HG03064 (cell line): Measurements from ENCODE around the gene BCAS3.
"Not testable (repeated sequence)": the region's sequence is repeated elsewhere in the genome, so short reads cannot be mapped to it uniquely, and the experiment has no call there.

Experiments
- ATAC-seq: cut with Tn5 transposase; IDR thresholded peaks from one replicate; pipeline ENCODE4 v1.9.1; 2021; ENCODE audit warnings: low read depth; ENCODE audit not compliant: unreplicated experiment

Gene BCAS3

DNA sequence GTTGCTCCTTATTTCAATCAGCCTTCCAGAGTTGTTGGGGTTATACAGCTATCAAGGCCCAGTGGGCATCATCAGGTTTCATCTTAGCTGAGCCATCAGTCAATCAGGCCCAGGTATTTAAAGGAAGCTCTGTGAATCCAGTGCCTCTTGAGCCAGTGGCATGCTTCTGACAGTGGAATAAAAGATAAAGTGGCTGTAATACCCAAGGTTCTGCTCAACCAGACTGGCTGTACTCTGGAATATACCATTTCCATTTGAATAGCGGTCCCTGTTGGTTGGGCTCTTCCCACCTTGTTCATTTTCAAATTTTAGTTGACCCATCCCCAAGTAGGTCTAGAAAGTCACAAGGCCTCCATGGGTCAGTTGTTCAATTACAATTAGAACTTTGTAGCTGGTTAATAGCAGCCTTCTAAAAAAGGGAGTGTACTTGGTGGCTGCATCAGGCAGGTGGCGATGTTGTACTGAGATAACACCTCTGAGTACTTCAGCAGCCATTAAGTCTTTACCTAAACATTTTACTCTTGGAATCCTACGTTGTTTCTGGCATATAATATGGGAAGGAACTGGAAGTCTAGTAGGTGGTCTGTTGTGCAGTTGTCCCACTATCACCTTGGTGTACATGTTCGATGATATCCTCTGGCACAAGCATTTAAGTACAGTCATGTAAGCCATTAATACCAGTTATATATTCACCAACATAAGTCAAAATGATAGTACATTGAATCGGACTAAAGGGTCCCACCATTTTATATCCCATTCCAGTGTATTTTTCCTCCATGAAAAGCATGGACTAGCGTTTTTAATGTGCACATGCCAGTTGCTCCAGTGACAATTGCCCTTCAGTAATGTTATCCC is 294.1 kb downstream of the BCAS3 start:
- no peak for ATAC-seq

DNA sequence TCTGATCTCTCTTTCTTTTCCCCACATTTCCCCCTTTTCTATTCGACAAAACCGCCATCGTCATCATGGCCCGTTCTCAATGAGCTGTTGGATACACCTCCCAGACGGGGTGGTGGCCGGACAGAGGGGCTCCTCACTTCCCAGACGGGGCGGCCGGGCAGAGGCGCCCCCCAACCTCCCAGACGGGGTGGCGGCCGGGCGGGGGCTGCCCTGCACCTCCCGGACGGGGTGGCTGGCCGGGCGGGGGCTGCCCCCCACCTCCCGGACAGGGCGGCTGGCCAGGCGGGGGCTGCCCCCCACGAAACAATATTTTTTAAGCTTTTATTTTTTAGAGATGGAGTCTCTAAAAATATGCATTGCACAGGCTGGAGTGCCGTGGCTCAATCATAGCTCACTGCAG is 299.2 kb downstream of the BCAS3 start:
- not testable (repeated sequence) for ATAC-seq

DNA sequence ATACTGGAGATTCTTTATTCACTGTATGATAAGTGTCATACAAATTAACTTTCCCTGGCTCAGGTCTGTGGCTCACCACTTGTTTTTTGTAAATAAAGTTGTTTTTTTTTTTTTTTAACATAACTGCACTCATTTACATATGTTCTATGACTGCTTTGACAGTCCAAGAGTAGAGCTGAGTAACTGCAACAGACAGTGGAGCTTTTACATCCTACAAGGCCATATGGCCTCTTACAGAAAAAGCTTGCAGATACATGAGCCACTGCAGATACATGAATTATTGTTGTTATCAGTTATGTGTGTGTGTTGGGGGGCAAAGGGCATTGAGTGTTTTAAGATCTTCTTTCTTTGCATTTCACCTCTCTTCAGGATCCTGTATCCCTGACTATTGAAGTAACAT is 311.7 kb downstream of the BCAS3 start:
- ATAC-seq: no peak

DNA sequence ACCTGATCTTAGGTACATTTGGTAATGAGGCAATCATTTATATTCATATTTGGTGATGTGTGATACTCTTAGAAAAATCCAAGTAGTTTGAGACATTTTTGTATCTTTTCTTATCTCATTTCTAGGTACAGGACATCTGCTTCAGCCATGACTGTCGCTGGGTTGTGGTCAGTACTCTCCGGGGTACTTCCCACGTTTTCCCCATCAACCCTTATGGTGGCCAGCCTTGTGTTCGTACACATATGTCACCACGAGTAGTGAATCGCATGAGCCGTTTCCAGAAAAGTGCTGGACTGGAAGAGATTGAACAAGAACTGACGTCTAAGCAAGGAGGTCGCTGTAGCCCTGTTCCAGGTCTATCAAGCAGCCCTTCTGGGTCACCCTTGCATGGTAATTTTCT is 312.2 kb downstream of the BCAS3 start:
- ATAC-seq: no peak

DNA sequence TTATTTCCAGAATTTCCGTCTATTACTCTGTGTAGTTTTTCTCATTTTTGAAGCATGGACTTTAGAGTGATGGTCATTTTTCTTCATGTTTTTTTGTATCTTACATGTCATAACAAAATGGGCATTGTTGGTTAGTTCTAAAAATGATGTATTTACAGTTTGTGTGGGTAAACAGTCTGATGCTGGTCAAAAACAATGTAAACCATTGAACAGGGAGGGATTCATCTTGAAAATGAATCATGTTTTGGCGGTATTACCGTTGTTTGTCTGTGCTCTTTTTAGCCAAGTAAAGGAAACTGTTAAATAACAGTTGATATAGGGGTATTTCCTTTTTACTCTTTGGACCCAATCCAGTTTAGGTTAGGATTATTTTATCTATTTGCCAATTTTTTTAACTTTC is 315.8 kb downstream of the BCAS3 start:
- ATAC-seq: no peak

DNA sequence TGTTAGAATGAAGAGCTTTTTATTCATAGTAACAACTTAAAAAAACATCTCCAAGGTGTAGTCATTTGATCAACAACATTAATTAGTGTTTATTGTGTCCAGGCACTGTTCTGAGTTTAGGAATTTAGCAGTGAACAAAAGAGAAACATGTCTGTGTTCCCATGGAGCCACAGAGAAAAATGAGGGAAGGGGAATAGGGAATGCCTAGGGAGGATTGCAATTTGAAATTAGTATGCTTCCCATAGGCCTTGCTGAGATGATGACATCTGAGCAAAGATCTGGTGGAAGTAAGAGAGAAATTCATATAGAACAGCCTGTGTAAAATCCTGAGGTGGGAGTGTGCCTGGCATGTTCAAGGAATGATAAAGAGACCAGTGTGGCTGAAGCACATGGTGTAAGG is 318.0 kb downstream of the BCAS3 start:
- ATAC-seq: no peak

DNA sequence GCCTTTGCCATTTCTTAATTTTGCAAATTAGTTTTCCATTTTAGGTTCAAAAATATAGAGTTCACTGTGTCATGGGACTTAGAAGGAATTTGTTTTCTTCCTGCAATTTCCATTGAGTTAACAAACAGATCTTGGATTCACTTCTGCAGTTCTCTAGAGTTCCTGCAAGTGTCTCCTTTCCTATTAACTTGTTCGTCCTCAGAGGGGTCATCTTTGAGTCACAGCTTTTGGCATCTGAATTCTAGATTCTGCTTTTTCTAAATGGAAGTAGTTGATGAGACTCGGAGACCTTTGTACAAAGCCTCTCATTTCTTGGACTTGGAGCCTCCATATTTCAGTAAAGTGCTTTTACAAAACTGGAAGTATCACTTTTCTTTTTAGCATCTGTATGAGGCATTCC is 323.3 kb downstream of the BCAS3 start:
- no peak for ATAC-seq

DNA sequence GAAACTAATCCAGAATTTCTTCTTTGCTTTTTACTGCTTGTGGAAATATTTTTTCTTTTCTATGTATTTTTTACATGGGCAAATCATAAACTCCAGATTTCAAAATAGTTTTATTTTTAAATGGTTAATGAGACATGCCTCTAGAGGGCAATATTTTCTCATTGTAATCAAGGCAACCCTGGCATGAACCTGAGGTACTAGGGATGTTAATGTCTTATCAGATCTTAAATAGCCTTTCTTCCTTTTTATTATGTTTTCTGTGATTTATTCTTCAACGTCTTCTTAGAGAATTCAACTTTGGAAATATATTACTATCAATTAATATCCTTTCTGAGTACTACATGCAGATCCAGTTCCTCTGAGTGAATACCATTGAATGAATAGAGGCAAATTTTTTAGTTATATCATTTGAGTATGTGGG is 324.7 kb downstream of the BCAS3 start:
- ATAC-seq: no peak

DNA sequence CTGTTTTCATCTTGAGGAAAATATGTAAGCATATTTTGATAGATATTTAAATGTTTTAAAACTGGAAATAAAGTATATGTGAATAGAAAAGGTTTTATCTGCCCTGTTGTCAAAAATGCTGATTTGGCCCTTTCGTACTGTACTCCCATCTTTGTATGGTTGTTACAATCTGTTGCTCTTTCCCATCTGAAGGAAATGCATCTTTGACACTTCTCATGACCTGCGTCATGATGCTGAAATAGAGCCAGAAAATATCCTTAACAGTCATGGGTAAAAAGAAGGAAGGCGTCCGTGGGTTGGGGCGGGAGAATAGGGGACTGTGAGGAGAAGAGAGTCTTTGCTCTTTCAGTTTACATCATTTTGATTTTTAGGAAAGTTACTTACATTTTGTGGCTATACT is 327.7 kb downstream of the BCAS3 start:
- no peak for ATAC-seq

DNA sequence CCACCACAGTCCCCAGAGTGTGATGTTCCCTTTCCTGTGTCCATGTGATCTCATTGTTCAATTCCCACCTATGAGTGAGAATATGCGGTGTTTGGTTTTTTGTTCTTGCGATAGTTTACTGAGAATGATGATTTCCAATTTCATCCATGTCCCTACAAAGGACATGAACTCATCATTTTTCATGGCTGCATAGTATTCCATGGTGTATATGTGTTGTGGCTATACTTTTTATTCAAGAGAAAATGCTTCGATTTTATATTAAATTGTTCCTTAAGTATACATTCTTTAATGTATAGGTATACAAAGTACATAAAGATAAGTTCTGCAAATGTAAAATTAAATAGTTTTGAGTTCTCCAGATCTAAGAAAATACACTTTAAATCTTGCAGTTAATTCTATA is 328.3 kb downstream of the BCAS3 start:
- ATAC-seq: not testable (repeated sequence)

DNA sequence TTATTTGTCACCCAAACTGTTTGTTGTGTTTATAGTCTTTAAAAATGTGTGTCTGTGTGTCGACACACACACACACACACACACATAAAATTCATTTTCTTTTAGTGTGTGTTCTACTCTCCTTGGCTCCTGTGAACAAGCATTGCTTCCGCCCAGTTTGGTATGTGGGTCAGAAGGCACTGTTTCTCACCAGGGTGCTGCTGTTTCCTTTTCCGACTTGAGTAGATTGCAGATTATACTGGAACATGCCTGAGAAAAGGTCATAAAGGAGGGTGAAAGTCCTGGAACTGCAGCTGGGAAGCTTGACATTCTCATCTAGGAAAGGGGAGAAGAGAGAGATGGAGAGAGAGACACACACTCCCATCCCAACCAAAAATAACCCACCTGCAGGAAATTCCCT is 330.3 kb downstream of the BCAS3 start:
- ATAC-seq: no peak

DNA sequence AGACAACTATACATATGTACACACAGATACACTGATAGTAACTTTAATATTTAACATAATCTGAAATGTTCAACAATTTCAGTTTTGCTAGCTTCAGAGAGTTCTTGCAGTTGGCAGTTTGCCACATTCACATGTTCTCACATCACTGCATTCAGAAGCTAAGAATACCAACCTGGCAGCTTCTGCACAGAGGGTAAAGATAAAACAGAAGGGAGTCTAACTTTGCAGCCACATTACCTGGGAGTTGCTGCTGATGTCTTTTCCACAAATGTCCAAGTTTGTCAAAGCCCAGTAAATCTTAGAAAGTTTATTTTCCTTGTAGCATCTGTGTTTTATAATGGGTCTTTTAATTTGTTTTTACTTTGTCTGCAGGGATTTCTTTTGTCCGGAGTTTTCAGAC is 332.0 kb downstream of the BCAS3 start:
- ATAC-seq: no peak

DNA sequence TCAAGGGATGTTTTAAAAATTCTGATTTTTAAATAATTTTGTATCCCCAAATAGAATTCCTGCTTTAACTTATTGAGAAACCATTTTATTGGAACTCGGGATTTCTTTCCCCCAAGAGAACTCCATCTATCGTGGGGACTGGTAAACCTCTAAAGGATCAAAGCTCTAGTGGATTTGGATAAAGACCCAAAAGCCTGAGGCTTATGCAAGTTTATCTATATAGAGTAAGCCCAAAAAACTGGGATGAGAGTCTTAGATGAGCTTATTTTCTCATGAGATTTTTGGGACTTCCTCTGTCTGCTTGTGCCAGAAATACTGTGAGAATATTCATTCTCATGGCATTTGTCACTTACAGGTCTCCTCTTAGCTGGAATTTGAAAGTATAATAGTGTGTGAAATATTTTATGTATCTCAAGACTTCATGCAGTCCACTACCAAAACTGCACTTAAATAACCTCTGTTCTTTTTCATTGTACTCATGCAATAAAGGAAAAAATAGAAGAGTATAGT is 333.1 kb downstream of the BCAS3 start:
- no peak for ATAC-seq

DNA sequence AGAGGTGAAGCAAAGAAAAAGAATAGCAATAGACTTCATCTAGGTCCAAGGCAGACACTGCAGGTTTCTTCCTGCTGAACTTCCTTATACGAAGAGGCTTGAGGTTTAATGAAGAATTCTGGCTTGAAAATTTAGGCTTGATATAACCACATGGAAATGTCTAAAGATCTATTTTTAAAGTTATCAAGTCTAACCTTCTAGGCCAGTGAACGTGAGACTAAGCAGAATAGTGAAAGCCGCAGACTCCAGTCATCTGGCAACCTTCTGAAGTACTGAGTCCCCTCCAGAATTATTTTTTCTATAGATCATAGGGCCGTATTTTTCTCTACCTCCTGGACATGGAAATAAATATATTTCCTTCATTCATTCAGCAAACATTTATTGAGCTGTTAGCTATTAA is 333.6 kb downstream of the BCAS3 start:
- no peak for ATAC-seq

DNA sequence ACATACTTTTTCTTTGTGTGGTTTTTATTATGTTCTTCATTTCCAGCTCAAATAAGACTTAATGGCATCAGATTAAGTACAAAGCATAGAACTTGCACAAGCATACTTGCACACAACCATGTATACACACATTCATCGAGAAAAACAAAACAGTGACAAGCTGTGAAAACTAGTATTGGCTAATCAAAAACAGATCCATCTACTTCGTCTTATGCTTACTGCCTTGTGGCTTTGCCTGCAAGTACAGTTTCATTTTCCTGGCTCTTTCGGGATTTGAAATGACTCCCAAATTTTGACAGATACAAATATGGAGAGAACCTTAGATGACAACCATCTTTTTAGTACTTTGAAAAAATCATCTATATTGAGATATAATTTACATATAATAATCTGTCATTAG is 338.3 kb downstream of the BCAS3 start:
- no peak for ATAC-seq

DNA sequence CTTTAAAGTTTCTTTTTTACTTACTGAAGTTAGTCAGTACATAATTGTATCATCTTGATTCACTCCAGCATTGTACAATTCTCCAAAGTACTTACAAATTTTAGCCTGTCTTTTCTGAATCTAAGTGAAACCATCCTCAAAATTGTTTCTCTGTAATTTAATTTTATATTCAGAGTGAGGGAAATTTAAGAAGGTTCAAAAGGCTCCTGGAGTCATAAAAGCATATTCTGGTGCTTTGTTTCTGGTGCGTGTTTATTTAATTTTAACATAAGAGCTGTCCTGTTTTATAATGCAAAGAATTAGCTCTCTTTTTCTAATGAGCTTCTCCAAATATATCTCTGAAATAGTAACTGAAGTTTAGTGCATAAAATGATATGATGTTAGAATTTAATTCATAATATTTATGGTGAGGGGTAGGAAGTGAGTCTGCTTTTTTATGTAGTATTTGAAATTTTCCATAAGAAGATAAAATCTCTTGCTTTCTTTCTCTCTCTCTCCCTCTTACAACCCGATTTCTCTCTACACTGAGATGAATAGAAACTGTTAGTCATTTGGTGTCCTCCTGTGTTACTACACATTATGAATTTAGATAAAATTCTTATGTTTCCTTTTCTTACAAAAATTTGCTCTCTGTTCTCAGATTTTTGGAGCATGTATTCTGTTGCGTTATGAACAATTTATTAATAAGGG is 339.8 kb downstream of the BCAS3 start:
- ATAC-seq: no peak

DNA sequence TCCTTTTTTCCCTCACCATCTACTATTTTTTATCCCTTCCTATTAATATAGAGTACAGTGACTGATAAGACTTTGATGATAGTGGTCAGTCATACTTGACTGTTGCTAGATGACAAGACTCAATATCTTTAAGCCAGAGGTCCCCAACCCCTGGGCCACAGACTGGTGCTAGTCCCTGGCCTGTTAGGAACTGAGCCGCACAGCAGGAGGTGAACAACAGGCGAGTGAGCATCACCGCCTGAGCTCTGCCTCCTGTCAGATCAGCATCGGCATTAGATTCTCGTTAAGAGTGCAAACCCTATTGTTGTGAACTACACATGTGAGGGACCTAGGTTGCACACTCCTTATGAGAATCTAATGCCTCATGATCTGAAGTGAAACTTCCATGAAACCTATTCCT is 341.3 kb downstream of the BCAS3 start:
- no peak for ATAC-seq

DNA sequence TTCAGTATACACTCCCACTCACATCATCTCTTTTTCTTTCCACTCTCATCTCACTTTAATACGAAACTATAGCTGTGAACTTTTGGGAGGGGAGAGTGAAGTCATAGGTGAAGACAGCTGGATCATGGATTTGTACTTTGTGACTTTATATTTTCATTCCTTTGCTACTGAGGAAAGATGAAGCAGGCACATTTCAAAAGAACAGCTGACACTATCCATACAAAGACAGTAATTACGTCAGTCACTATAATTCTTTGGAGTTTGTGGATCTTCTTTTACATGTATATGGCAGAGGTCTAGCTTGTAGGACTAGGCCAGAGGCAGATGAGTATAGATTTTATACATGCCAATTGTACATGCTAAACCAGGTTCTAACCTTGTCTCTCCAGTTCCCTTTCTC is 346.3 kb downstream of the BCAS3 start:
- ATAC-seq: no peak

DNA sequence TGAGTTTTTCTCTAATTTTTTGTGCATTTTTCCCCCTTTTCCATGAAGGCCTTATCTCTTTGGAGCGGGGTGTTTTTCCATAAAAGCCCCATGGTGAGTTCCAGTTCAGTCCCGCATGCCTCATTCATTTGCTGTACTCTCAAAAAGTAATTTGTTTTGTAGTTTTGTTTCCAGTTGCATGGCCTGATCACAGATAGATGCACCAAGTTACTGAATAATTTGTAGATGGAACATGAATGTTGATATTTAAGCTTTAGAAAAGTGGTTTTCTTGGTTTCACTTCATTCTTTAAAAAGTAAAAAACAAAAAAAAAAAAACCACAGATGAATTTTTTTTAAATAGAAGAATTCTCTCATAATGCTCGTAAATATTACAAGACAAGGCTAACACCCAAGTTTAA is 349.2 kb downstream of the BCAS3 start:
- no peak for ATAC-seq

DNA sequence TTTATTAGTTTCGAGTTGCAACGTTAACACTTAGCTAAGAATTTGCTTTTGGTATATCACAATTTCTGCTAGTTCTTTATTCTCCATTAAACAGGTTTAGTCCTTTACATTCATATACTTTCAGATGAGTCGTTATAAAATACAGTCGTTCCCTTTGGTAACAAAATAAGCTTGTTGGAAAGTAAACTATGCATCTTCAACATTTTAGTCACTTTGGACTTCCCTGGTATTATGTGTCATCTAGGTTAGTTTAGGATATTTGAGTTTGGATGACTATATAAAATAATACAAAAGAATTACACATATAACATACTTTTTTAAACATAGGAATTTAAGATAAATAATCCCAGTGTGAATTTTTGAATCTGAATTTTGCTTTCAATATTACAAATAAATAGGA is 351.5 kb downstream of the BCAS3 start:
- no peak for ATAC-seq

DNA sequence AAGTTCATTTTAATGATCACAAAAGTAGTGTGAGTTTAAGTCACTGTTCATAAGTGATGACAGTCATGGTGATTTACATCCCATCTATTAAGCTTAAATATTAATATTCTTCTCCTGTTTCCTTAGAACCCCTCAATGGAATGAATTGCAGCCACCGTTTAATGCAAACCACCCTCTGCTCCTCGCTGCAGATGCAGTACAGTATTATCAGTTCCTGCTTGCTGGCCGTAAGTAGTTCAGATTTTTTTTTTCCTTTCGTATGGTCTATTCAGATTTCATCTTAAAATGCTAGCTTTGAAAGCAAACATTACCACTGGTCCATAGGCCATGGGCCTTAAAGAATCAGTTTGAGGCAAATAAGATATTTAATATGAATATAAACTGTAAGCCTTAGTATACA is 363.0 kb downstream of the BCAS3 start:
- no peak for ATAC-seq

DNA sequence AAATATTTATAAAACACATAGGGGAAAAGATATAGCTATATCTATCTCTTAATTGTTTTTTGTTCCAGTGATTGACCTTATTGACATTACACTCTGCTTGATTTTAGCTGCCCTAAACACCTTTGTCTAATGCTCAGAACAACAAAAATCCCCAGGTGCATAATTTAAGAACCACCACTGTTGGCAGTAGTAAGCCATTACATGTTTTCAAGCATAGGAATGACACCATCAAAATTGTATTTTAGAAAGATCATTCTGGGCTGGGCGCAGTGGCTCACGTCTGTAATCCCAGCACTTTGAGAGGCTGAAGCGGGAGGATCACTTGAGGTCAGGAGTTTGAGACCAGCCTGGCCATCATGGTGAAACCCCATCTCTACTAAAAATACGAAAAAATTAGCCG is 364.7 kb downstream of the BCAS3 start:
- not testable (repeated sequence) for ATAC-seq
